Gastroesophageal sphincter (tissue), 3 donors: ENCODE data around the gene LY86.

ENCODE experiments used
- CTCF ChIP-seq, 4 experiments: fragments of 200-600 bp in 2 of 4; fragments of 450-650 bp in 2 of 4; sonication (generic) in 1 of 4; IDR thresholded peaks; one replicate each; pipeline ENCODE4 v1.5.1; 2017 to 2019; ENCODE audit warnings: antibody characterized with exemption in 4 of 4, mild to moderate bottlenecking in 2 of 4, moderate library complexity in 2 of 4
- POLR2AphosphoS5 ChIP-seq: sonication (generic); formaldehyde crosslinking; IDR thresholded peaks from one replicate; pipeline ENCODE4 v1.6.1; 2017; ENCODE audit warnings: antibody characterized with exemption

GRCh38 chr6:6546318-6547109, 42.0 kb upstream of the LY86 start:
- TF ChIP-seq CTCF (IDR thresholded peaks at IDR 0.05) (no peak), POLR2AphosphoS5 (no peak)
